ENCODE results near the gene OSBPL5.

GRCh38 chr11:3189196-3189843, 24.2 kb upstream of the OSBPL5 start:
- TF ChIP-seq, protein P1, sequence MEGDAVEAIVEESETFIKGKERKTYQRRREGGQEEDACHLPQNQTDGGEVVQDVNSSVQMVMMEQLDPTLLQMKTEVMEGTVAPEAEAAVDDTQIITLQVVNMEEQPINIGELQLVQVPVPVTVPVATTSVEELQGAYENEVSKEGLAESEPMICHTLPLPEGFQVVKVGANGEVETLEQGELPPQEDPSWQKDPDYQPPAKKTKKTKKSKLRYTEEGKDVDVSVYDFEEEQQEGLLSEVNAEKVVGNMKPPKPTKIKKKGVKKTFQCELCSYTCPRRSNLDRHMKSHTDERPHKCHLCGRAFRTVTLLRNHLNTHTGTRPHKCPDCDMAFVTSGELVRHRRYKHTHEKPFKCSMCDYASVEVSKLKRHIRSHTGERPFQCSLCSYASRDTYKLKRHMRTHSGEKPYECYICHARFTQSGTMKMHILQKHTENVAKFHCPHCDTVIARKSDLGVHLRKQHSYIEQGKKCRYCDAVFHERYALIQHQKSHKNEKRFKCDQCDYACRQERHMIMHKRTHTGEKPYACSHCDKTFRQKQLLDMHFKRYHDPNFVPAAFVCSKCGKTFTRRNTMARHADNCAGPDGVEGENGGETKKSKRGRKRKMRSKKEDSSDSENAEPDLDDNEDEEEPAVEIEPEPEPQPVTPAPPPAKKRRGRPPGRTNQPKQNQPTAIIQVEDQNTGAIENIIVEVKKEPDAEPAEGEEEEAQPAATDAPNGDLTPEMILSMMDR (IDR thresholded peaks at IDR 0.05): no peak
- TF ChIP-seq POLR2A (IDR thresholded peaks at IDR 0.05): no peak

Data from uterus (tissue), 2 donors.